Measurements from ENCODE around the gene CPE.

DNA sequence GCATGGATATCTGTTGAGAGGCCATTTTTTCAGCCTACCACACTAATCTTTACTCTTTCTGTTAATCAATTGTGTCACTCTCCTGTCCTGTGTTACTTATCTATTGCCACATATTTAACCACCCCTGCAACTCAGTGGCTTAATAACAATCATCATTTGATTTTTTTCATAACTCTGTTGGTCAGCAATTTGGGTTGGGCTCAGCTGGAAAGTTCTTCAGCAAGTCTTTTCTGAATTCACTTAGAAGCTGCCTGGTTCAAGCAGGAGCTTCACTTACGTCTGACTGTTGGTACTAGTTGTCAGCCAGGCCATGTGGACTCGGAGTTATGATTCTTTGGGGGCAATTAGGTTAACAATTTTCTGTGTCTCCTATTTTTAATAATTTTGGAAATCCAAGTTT lies 50.1 kb downstream of the CPE start:
- TF ChIP-seq CTCF (IDR thresholded peaks at IDR 0.05; ENCODE audit: low read depth, low read length, poor library complexity, severe bottlenecking) (no peak), EZH2phosphoT487 (IDR thresholded peaks at IDR 0.05; ENCODE audit: borderline replicate concordance, low read length) (no peak)
